ENCODE results near the gene BUD31.

DNA sequence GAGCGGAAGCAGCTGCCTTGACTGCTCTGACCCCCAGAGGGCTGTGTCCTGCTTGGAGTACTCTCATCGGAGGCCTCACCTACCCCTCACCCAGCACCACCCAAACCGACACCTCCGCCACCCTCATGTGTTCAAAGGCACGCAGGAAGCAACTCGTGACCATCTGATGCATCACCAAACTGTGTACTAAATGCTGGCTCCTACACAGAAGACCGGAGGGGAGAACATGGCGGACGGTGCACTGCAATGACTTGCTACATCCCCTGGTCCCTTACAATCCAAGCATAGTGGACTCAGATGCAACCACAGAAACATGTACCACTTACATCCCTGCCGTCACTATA, 3.8 kb upstream of the BUD31 start:
- TF ChIP-seq POLR2AphosphoS5 (IDR thresholded peaks at IDR 0.05; ENCODE audit: borderline replicate concordance, low read depth, low read length) = no peak
- no peak for TF ChIP-seq EZH2 (IDR thresholded peaks at IDR 0.05)
- TF ChIP-seq FOXP2 (optimal IDR thresholded peaks at IDR 0.05; ENCODE audit: control extremely low read depth, extremely low read length, insufficient read depth) = no peak

All from SK-N-MC (cell line).